T-helper 2 cell treated with Interferon-gamma antibody and Interleukin-4, amounts not matched to agents 5 μg/mL and 100 μg/mL, for 36 hours (primary cell): ENCODE data around the gene ALG9.
A peak's percentile ranks its signal among the peaks of the same experiment; 100 is the strongest.
"Not testable (repeated sequence)": the region's sequence is repeated elsewhere in the genome, so short reads cannot be mapped to it uniquely, and the experiment has no call there.

Source experiments
- DNase-seq: peaks from one replicate; pipeline ENCODE4 v3.0.0; 2021; ENCODE audit warnings: low spot score
- H3K27ac Mint-ChIP-seq: one replicate; pipeline ENCODE4 v1.8.0; 2021; ENCODE audit warnings: mild to moderate bottlenecking, mixed read lengths
- H3K27me3 Mint-ChIP-seq: one replicate; pipeline ENCODE4 v1.8.0; 2021; ENCODE audit warnings: low read depth, mixed read lengths
- H3K36me3 Mint-ChIP-seq: one replicate; pipeline ENCODE4 v1.8.0; 2021; ENCODE audit warnings: low read depth, mixed read lengths
- H3K4me1 Mint-ChIP-seq: one replicate; pipeline ENCODE4 v1.8.0; 2021; ENCODE audit warnings: low read depth, mixed read lengths
- H3K4me3 Mint-ChIP-seq: one replicate; pipeline ENCODE4 v1.8.0; 2022; ENCODE audit warnings: mild to moderate bottlenecking, moderate library complexity, mixed read lengths
- H3K9me3 Mint-ChIP-seq: one replicate; pipeline ENCODE4 v1.8.0; 2021; ENCODE audit warnings: mixed read lengths

The ALG9 gene

GRCh38 chr11:111909378-111909777, 38.0 kb upstream of the ALG9 start:
- Mint-ChIP-seq H3K9me3 (no peaks in the 10 kb centered on the region), H3K27me3 (peaks cover 49% of the 10 kb centered on the region), H3K4me1 (no peaks in the 10 kb centered on the region), H3K4me3 (no peak overlapping the region), H3K36me3 (no peaks in the 10 kb centered on the region), H3K27ac (no peak overlapping the region)
- DNase-seq = no peak

- Mint-ChIP-seq H3K36me3 (no peaks in the 10 kb centered on the region), H3K27ac (no peak overlapping the region), H3K4me3 (no peak overlapping the region), H3K4me1 (no peaks in the 10 kb centered on the region), H3K9me3 (no peaks in the 10 kb centered on the region), H3K27me3 (peaks cover 46% of the 10 kb centered on the region)
- DNase-seq = no peak
These were observed 37.4 kb upstream of the ALG9 start for GRCh38 chr11:111908639-111909305.

- Mint-ChIP-seq H3K4me1 (no peaks in the 10 kb centered on the region), H3K36me3 (no peaks in the 10 kb centered on the region), H3K9me3 (no peaks in the 10 kb centered on the region), H3K27me3 (peaks cover 40% of the 10 kb centered on the region), H3K27ac (no peak overlapping the region), H3K4me3 (no peak overlapping the region)
- no peak for DNase-seq
These were observed 35.3 kb upstream of the ALG9 start for GRCh38 chr11:111906680-111907079.

- Mint-ChIP-seq H3K27ac (no peak overlapping the region), H3K9me3 (no peaks in the 10 kb centered on the region), H3K27me3 (peaks cover 28% of the 10 kb centered on the region), H3K4me1 (no peaks in the 10 kb centered on the region), H3K36me3 (no peaks in the 10 kb centered on the region), H3K4me3 (no peak overlapping the region)
- DNase-seq = no peak
These were observed 34.0 kb upstream of the ALG9 start for GRCh38 chr11:111905411-111905810.

GRCh38 chr11:111886844-111887243, 15.5 kb upstream of the ALG9 start:
- Mint-ChIP-seq H3K4me1 (no peaks in the 10 kb centered on the region), H3K27ac (no peak overlapping the region)

GRCh38 chr11:111886032-111886431, 14.7 kb upstream of the ALG9 start:
- H3K27ac Mint-ChIP-seq = no peak overlapping the region
- no peaks in the 10 kb centered on the region for H3K4me1 Mint-ChIP-seq
- H3K4me3 Mint-ChIP-seq = no peak overlapping the region
- no peaks in the 10 kb centered on the region for H3K9me3 Mint-ChIP-seq
- H3K36me3 Mint-ChIP-seq = no peaks in the 10 kb centered on the region
- no peak for DNase-seq
- no peaks in the 10 kb centered on the region for H3K27me3 Mint-ChIP-seq

More at GRCh38 chr11:111886844-111887243, 15.5 kb upstream of the ALG9 start:
- H3K27me3 Mint-ChIP-seq = no peaks in the 10 kb centered on the region
- no peak overlapping the region for H3K4me3 Mint-ChIP-seq
- no peaks in the 10 kb centered on the region for H3K36me3 Mint-ChIP-seq
- no peak for DNase-seq
- no peaks in the 10 kb centered on the region for H3K9me3 Mint-ChIP-seq

DNA sequence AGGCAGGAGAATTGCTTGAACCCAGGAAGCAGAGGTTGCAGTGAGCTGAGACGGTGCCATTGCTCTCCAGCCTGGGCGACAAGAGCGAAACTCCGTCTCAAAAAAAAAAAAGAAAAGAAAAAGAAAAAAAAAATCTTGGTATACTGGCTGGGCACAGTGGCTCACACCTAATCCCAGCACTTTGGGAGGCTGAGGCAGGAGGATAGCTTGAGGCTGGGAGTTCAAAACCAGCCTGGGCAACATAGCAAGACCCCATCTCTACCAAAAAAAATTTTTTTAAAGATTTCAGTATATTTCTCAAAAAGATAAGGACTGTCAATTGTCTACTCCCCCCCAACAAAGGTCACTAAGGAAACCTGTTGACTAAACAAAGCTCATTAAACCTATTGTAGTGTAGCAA, 13.7 kb upstream of the ALG9 start:
- not testable (repeated sequence) for H3K27me3 Mint-ChIP-seq, H3K4me3 Mint-ChIP-seq, H3K4me1 Mint-ChIP-seq, DNase-seq, H3K9me3 Mint-ChIP-seq, H3K36me3 Mint-ChIP-seq, H3K27ac Mint-ChIP-seq

DNA sequence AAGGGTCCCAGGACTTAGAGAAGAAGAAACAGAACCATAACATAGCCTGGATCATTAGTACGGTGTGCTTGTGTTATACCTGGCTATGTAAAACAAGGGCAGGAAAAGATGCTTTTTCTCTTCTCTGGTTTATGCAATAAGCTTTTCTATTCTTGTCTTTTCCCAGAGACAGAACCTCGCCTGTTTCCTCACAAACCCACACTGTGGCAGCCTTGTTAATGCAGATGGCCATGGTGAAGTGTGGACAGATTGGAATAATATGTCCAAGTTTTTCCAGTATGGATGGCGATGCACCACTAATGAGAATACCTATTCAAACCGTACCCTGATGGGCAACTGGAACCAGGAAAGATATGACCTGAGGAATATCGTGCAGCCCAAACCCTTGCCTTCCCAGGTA, 10.8 kb upstream of the ALG9 start:
- Mint-ChIP-seq H3K4me3 (no peak overlapping the region), H3K27ac (no peak overlapping the region), H3K27me3 (no peaks in the 10 kb centered on the region), H3K36me3 (peaks cover 3% of the 10 kb centered on the region), H3K9me3 (no peaks in the 10 kb centered on the region), H3K4me1 (peaks cover 14% of the 10 kb centered on the region)
- no peak for DNase-seq

DNA sequence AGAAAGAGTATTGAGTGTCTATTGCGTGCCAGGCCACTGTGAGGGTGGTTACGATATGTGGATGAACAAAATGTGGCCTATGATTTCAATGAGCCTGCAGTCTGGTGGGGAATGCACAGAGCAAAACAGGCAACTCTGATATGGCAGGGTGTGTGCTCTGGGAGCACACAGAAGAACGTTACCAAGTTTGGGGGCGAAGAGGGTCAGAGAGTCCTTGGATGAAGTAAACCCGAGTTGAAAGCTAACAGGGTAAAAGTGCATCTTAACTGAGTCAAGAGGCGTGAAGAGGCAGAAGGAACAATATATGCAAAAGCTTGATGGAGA, 8.2 kb upstream of the ALG9 start:
- H3K4me3 Mint-ChIP-seq = peak overlapping the region; percentile 92

DNA sequence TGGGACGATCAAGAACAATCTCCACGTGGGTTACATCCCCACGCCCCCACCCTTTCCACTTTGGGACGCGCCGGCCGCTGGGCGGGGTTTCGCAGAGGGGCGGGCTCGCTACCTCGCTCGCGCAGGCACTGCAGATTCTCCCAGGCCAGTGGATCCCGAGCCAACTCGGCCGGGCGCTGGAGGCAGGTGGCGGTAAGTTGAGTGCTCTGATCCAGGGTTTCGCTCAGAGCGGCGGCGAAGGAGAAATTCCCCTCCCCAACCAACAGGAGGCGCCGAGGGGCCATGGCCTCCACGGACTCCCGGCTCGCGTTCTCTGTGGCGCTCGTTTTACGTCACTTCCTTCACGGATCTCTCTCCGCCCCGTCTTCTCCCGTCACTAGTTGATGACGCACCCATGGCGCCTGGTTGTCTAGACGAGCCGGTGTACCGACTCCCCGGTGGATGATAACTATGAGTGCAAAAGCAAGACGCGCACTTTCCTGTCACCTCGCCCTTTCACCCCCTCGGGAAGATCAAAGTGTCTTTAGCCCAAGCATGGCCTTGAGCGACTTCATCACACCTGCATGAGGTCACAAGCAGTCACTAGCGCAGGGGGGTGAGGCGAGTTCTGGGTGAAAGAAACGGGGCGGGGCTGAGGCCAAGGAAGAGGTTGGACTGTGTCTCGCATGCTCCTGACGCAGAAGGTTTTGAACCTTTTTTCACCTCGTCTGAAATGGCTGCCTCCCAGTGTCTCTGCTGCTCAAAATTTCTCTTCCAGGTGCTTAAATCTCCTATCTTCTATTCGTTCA, 7.7 kb upstream of the ALG9 start, which contains the start of the genes CFAP68 and FDXACB1:
TSS of gene CFAP68 (plus strand) at position 693 of the 788 bp plus-strand sequence. CDS start at position 713, 20 bp downstream.
TSS of gene FDXACB1 (minus strand) at position 317 of the 788 bp plus-strand sequence. CDS start at position 284, 33 bp downstream.
- peaks cover 14% of the 10 kb centered on the region for H3K4me1 Mint-ChIP-seq
- H3K27me3 Mint-ChIP-seq = no peaks in the 10 kb centered on the region
- no peaks in the 10 kb centered on the region for H3K9me3 Mint-ChIP-seq
- DNase-seq = peak; percentile 94
- peak within 1 kb of the TSS; percentile 99 for H3K27ac Mint-ChIP-seq
- peak within 1 kb of the TSS; percentile 92 for H3K4me3 Mint-ChIP-seq
- peaks cover 6% of the 10 kb centered on the region for H3K36me3 Mint-ChIP-seq

More for the DNA sequence above, 8.2 kb upstream of the ALG9 start:
- peaks cover 6% of the 10 kb centered on the region for H3K36me3 Mint-ChIP-seq
- H3K27ac Mint-ChIP-seq = peak overlapping the region; percentile 99
- H3K4me1 Mint-ChIP-seq = peaks cover 14% of the 10 kb centered on the region
- H3K9me3 Mint-ChIP-seq = no peaks in the 10 kb centered on the region
- no peaks in the 10 kb centered on the region for H3K27me3 Mint-ChIP-seq
- DNase-seq = no peak

DNA sequence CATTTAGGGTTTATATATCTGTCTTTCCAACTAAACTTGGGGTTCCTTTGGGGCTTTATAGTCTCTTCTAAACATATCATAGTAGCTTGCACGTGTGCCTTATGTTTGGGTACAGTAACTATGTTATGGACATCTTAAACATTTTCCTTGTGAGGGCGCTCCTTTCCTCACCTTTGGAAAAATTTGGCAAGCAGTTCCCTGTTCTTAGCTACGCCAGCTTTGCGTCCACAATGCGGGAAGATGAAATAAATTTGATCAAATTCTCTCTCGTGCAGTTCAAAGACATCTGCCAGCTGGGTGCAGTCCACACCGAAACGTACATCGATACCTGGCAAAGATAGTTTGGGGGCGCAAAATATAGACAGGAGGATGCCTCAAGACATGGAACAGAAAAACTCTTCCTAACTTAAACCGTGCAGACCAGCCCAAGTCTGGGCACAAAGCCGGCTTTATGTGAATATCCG, 7.0 kb upstream of the ALG9 start:
- H3K36me3 Mint-ChIP-seq = peaks cover 6% of the 10 kb centered on the region
- H3K27ac Mint-ChIP-seq = peak overlapping the region; percentile 99
- no peaks in the 10 kb centered on the region for H3K27me3 Mint-ChIP-seq
- DNase-seq = no peak
- H3K9me3 Mint-ChIP-seq = no peaks in the 10 kb centered on the region
- H3K4me3 Mint-ChIP-seq = peak overlapping the region; percentile 92
- peaks cover 14% of the 10 kb centered on the region for H3K4me1 Mint-ChIP-seq

DNA sequence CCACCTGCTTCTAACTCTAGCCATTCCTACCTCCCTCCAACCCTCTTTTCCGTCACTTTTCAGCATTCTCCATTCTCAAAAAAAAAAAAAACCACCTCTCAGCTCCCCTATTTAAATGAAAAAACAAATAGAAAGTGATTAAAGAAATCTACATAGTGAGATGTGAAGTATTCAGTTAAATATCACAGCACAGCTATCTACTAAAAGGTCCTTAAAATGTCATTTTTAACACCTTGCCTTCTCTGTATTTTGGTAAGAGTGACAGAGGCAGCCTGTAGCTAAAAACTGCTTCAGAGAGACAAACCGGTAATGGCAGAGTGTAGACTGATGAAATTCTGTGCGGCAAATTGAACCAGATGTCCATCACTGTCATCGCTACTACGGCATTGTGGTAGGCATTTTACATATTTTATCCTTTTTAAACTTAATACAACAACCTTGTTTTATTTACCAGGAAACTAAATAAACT, 346 bp upstream of the ALG9 start:
- Mint-ChIP-seq H3K27me3 (no peaks in the 10 kb centered on the region), H3K27ac (peak overlapping the region; percentile 85), H3K4me3 (peak overlapping the region; percentile 90), H3K36me3 (peaks cover 19% of the 10 kb centered on the region), H3K4me1 (peaks cover 13% of the 10 kb centered on the region), H3K9me3 (no peaks in the 10 kb centered on the region)
- DNase-seq = no peak

DNA sequence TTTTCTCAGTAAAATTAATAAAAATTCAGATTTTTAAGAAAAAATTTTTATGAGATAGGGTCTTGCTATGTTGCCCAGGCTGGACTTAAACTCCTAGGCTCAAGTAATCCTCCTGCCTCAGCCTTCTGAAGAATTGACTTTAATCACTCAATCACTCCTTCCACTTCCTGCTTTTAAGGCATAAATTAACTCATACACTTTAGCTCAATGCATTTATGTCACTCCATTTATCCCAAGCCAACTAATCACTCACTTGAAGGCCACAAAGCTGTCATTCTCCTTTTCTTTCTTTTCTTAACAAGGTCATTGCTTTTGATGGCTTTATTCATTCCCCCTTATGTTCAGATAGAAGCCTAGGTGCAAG, 877 bp downstream of the ALG9 start:
- Mint-ChIP-seq H3K27ac (peak overlapping the region; percentile 89), H3K27me3 (no peaks in the 10 kb centered on the region), H3K9me3 (no peaks in the 10 kb centered on the region), H3K4me1 (peaks cover 13% of the 10 kb centered on the region), H3K36me3 (peaks cover 26% of the 10 kb centered on the region), H3K4me3 (peak overlapping the region; percentile 90)
- DNase-seq = no peak

DNA sequence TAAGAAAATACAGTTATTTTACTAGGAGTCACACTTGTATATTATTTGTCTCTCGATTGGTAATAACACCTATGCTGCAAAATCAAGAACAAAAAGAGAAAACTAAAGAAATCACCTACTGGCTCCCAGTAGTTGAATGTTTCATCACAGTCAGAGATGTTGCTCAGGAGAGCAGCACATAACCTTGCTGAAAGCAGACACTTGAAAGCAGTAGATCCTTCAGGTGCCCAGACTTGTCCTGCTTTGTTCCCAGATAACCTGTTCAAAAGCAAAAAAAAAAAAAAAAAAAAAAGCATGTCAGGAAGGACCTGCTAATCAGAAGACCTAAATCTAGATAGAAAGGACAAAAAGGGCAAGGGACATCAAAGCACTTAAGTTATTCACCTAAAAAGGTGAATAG, 1.3 kb downstream of the ALG9 start:
- Mint-ChIP-seq H3K27me3 (no peaks in the 10 kb centered on the region), H3K36me3 (peaks cover 29% of the 10 kb centered on the region), H3K4me1 (peaks cover 13% of the 10 kb centered on the region), H3K27ac (no peak overlapping the region), H3K9me3 (no peaks in the 10 kb centered on the region), H3K4me3 (peak overlapping the region; percentile 28)
- DNase-seq = no peak
